ENCODE results near the gene SLC9A3. TPM values are rescaled to one million over a fixed set of nuclear protein-coding genes. Genes with fewer than 3 reads are reported as not detected.

The SLC9A3 gene
- total and polyA plus RNA-seq, 4 donors, result 0.94 to 3.8 (median 1.5) TPM

GRCh38 chr5:528629-529511, 4.6 kb upstream of the SLC9A3 start:
- Histone ChIP-seq H3K4me3 (no peak overlapping the region), H3K9ac (ENCODE audit: insufficient read depth in 1 of 2, low read length in 2 of 2) (no peak overlapping the region), H3K27ac (ENCODE audit: low read depth in 1 of 2, low read length in 1 of 2) (no peak overlapping the region), H3K9me3 (ENCODE audit: control insufficient read depth in 4 of 4, insufficient read depth in 3 of 4, low read length in 3 of 4) (no peaks in the 10 kb centered on the region), H3K4me1 (ENCODE audit: control insufficient read depth in 5 of 5, insufficient read depth in 5 of 5, low read length in 5 of 5) (peaks cover 0 to 5% (median 0%) of the 10 kb centered on the region in 5 donors), H3K27me3 (ENCODE audit: control insufficient read depth in 3 of 3, insufficient read depth in 3 of 3, low read length in 2 of 3) (peaks cover 29 to 69% (median 46%) of the 10 kb centered on the region in 3 donors), H3K36me3 (ENCODE audit: control insufficient read depth in 4 of 4, insufficient read depth in 4 of 4, low read length in 4 of 4) (no peaks in the 10 kb centered on the region)
- ATAC-seq (ENCODE audit: insufficient read depth, low FRiP score) (no peak), DNase-seq (no peak)
- TF ChIP-seq, protein P1, sequence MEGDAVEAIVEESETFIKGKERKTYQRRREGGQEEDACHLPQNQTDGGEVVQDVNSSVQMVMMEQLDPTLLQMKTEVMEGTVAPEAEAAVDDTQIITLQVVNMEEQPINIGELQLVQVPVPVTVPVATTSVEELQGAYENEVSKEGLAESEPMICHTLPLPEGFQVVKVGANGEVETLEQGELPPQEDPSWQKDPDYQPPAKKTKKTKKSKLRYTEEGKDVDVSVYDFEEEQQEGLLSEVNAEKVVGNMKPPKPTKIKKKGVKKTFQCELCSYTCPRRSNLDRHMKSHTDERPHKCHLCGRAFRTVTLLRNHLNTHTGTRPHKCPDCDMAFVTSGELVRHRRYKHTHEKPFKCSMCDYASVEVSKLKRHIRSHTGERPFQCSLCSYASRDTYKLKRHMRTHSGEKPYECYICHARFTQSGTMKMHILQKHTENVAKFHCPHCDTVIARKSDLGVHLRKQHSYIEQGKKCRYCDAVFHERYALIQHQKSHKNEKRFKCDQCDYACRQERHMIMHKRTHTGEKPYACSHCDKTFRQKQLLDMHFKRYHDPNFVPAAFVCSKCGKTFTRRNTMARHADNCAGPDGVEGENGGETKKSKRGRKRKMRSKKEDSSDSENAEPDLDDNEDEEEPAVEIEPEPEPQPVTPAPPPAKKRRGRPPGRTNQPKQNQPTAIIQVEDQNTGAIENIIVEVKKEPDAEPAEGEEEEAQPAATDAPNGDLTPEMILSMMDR (IDR thresholded peaks at IDR 0.05; ENCODE audit: control extremely low read depth, extremely low read depth), result no peak
- 13 to 32% methylated on average over 31 to 55 of the region's 55 CpGs for WGBS, 2 donors

DNA sequence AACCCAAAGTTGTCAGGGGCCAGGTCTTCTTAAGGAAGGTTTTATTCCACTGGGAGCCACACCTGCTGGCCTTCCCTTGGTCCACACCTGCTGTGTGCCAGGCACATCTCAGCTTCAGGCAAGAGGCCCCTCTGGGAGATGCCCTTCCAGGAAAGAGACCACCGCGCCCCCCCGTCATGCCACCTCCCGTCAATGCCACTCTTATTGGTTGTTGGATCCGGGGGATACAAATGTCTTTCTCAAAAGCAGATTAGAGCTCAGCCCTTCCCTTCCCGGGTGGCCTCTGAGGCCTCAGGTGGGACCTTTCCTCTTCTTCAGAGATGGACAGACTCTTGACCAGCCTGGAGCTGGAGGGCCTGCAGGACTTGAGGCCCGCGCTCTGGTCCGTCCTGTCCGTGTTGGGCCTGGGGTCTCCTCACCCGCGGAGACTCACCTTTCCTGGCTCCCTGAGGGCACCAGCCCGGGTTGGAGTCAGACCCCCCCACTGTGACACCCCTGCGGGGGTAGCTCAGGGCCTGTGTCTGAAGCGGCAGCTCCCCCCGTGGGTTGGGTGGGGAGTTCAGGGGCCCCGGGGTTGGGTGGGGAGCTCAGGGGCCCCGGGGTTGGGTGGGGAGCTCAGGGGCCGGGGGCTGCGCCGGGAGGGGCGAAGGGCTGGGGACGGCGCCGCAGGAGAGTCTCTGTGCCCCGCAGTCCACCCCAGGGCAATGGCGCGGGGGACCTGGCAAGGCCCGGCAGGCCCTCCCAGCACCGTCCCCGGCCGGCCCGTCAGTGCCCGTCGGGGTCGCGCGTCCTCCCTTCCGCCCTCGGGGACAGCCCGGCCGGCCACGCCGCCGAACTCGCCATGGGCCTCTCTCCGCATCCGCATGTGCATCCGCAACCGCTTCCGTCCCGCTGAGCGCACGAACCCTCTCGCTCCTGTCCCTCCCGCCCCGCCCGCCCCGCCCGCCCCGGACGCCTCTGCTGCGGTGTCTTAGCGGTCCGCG, 3.7 kb upstream of the SLC9A3 start:
- H3K9ac ChIP-seq (ENCODE audit: insufficient read depth in 1 of 2, low read length in 2 of 2), result no peak overlapping the region
- 18 to 28% methylated on average over 39 to 66 of the region's 66 CpGs for WGBS, 2 donors
- TF ChIP-seq, protein P1 (IDR thresholded peaks at IDR 0.05; ENCODE audit: control extremely low read depth, extremely low read depth), result no peak
- H3K27ac ChIP-seq (ENCODE audit: low read depth in 1 of 2, low read length in 1 of 2), result no peak overlapping the region
- H3K4me3 ChIP-seq, result no peak overlapping the region
- no peaks in the 10 kb centered on the region for H3K36me3 ChIP-seq (ENCODE audit: control insufficient read depth in 4 of 4, insufficient read depth in 4 of 4, low read length in 4 of 4)
- H3K9me3 ChIP-seq (ENCODE audit: control insufficient read depth in 4 of 4, insufficient read depth in 3 of 4, low read length in 3 of 4), result no peaks in the 10 kb centered on the region
- no peak for ATAC-seq (ENCODE audit: insufficient read depth, low FRiP score)
- peaks cover 0 to 12% (median 0%) of the 10 kb centered on the region in 5 donors for H3K4me1 ChIP-seq (ENCODE audit: control insufficient read depth in 5 of 5, insufficient read depth in 5 of 5, low read length in 5 of 5)
- peaks cover 21 to 74% (median 52%) of the 10 kb centered on the region in 3 donors for H3K27me3 ChIP-seq (ENCODE audit: control insufficient read depth in 3 of 3, insufficient read depth in 3 of 3, low read length in 2 of 3)
- no peak for DNase-seq

DNA sequence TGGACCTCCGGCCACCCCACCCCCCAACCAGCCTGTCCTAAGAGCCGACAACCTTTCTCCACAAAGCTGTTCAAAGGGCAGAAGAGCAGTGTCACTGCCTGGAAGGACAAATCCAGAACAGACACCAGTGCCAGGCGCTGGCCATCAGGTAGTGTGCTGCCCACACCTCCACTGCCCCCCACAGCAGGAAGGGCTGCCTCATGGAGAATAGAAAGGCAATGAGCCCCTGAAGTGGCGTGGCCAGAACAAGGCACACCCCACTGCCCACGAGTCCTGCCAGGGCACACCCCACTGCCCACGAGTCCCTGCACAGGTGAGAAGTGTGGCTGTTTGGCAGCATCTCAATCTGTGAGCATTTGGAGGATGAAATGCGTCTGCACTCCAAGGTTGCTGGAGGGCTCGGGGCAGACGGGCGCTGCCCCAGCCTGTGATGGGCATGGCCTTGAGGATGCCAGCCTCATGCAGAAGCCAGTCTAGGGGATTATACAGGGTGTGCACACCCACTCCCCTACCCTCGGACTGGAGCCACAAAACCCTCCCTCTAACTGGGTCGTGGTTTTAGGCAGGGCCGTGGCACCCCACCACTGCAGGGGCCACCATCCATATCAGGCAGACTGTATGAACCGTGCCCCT, 2.3 kb upstream of the SLC9A3 start:
- ATAC-seq (ENCODE audit: insufficient read depth, low FRiP score), result no peak
- no peak for DNase-seq
- 63 to 73% methylated on average over 14 of the region's 14 CpGs for WGBS, 2 donors

More for the DNA sequence above, 2.3 kb upstream of the SLC9A3 start:
- H3K27me3 ChIP-seq (ENCODE audit: control insufficient read depth in 3 of 3, insufficient read depth in 3 of 3, low read length in 2 of 3), result peaks cover 15 to 83% (median 65%) of the 10 kb centered on the region in 3 donors
- H3K27ac ChIP-seq (ENCODE audit: low read depth in 1 of 2, low read length in 1 of 2), result no peak overlapping the region
- H3K4me1 ChIP-seq (ENCODE audit: control insufficient read depth in 5 of 5, insufficient read depth in 5 of 5, low read length in 5 of 5), result peaks cover 0 to 15% (median 0%) of the 10 kb centered on the region in 5 donors
- no peak overlapping the region for H3K4me3 ChIP-seq
- TF ChIP-seq, protein P1 (IDR thresholded peaks at IDR 0.05; ENCODE audit: control extremely low read depth, extremely low read depth), result no peak
- no peaks in the 10 kb centered on the region for H3K36me3 ChIP-seq (ENCODE audit: control insufficient read depth in 4 of 4, insufficient read depth in 4 of 4, low read length in 4 of 4)
- no peak overlapping the region for H3K9ac ChIP-seq (ENCODE audit: insufficient read depth in 1 of 2, low read length in 2 of 2)
- H3K9me3 ChIP-seq (ENCODE audit: control insufficient read depth in 4 of 4, insufficient read depth in 3 of 4, low read length in 3 of 4), result no peaks in the 10 kb centered on the region

Measured in lung (tissue), 12 donors.